HepG2 (cell line): ENCODE results near the gene MT1A. TPM values are rescaled to one million over a fixed set of nuclear protein-coding genes. Genes with fewer than 3 reads are reported as not detected.

Experiments used
- DMAP1 ChIP-seq: IDR thresholded peaks from 2 replicates; pipeline ENCODE4 v1.6.1; 2016
- E2F1 ChIP-seq: sonication (generic); formaldehyde crosslinking; IDR thresholded peaks from 2 replicates; pipeline ENCODE4 v1.5.0; 2020; ENCODE audit warnings: missing genetic modification reagents
- HES4 ChIP-seq: sonication (generic); formaldehyde crosslinking; IDR thresholded peaks from 2 replicates; pipeline ENCODE4 v1.9.0; 2021; ENCODE audit warnings: mild to moderate bottlenecking, missing genetic modification reagents, borderline replicate concordance
- LBX2 ChIP-seq: sonication (generic); formaldehyde crosslinking; IDR thresholded peaks from 2 replicates; pipeline ENCODE4 v1.5.0; 2020; ENCODE audit warnings: missing genetic modification reagents, mild to moderate bottlenecking, borderline replicate concordance
- MYC ChIP-seq: sonication (generic); formaldehyde crosslinking; IDR thresholded peaks from 2 replicates; pipeline ENCODE4 v1.9.0; 2021; ENCODE audit warnings: missing genetic modification reagents, borderline replicate concordance
- RFX3 ChIP-seq: IDR thresholded peaks from 2 replicates; pipeline ENCODE4 v1.6.1; 2016; ENCODE audit warnings: missing biosample characterization, missing genetic modification reagents
- SKI ChIP-seq: fragments of 450-650 bp; IDR thresholded peaks from one replicate; pipeline ENCODE4 v1.6.1; 2018; ENCODE audit warnings: mild to moderate bottlenecking; ENCODE audit not compliant: partially characterized antibody
- TMF1 ChIP-seq: sonication (generic); formaldehyde crosslinking; IDR thresholded peaks from 2 replicates; pipeline ENCODE4 v1.8.1; 2022; ENCODE audit warnings: low read depth, missing genetic modification reagents
- USF2 ChIP-seq, 2 experiments: sonication (generic) in 1 of 2; formaldehyde crosslinking in 1 of 2; IDR thresholded peaks; 2 replicates each; pipeline versions ENCODE4 v1.5.1 to v1.6.1; 2011 to 2020; ENCODE audit warnings: borderline replicate concordance in 1 of 2, low read depth in 1 of 2, low read length in 1 of 2, mild to moderate bottlenecking in 1 of 2, missing genetic modification reagents in 1 of 2, moderate library complexity in 1 of 2
- ZBTB40 ChIP-seq, 2 experiments: fragments of 450-650 bp in 1 of 2; sonication (generic) in 1 of 2; formaldehyde crosslinking in 1 of 2; IDR thresholded peaks; 2 replicates each; pipeline versions ENCODE4 v1.6.1 to v1.8.0; 2016 to 2022; ENCODE audit warnings: antibody characterized with exemption in 1 of 2, mild to moderate bottlenecking in 1 of 2, missing genetic modification reagents in 1 of 2
- ZNF280B ChIP-seq: sonication (generic); formaldehyde crosslinking; IDR thresholded peaks from 2 replicates; pipeline ENCODE4 v1.5.0; 2020; ENCODE audit warnings: missing genetic modification reagents, mild to moderate bottlenecking, borderline replicate concordance
- polyA plus RNA-seq, 8 experiments: library from polyadenylated mRNA; depleted of rRNA in 3 of 8; stranded (reverse) in 7 of 8; unstranded in 1 of 8; fragments of >200 nt; fragmentation: Illumina TruSeq in 4 of 8; extraction: Trizol in 4 of 8; gene quantifications; 2 replicates each; pipeline versions ENCODE4 v1.2.1 to v1.2.3, GENCODE V29; 2011 to 2016; ENCODE audit warnings: low read depth in 4 of 8, missing spikeins in 1 of 8, mixed read lengths in 1 of 8; ENCODE audit not compliant: insufficient read depth in 1 of 8
- total RNA-seq, 5 experiments: library from RNA; depleted of rRNA; stranded (reverse); fragments of >200 nt; fragmentation: Illumina TruSeq; extraction: Trizol; gene quantifications; 2 replicates each; pipeline ENCODE4 v1.2.3, GENCODE V29; 2016; ENCODE audit warnings: low read depth in 1 of 5

MT1A gene
- total and polyA plus RNA-seq, 2 of the 13 experiments (the other 11 are each of a cell fraction or from before 2014, with no cell fraction given), result 8.3 to 10.4 TPM

GRCh38 chr16:56625140-56625942 is 13.1 kb upstream of the MT1A start, which contains the start of gene MT1E (continued):
- TF ChIP-seq MYC (CRISPR knock-in tag), result peak; percentile 55; the same call in 1 of the 2 replicates
- 0 out of 2 replicates have a peak, but pooled peaks have one; percentile 14 for TF ChIP-seq LBX2
- TF ChIP-seq TMF1 (CRISPR knock-in tag), result peak; percentile 36; the same call in 1 of the 2 replicates
- 0 out of 2 replicates have a peak, but pooled peaks have one; percentile 38 for TF ChIP-seq ZNF280B (CRISPR knock-in tag)
- peak; percentile 22; the same call in 1 of the 2 replicates for TF ChIP-seq HES4
- TF ChIP-seq RFX3 (CRISPR knock-in tag), result no peak
- TF ChIP-seq SKI, result no peak
- TF ChIP-seq E2F1 (CRISPR knock-in tag), result no peak
- TF ChIP-seq DMAP1 (CRISPR knock-in tag), result peak; percentile 62; the same call in 1 of the 2 replicates
- no peak for TF ChIP-seq ZBTB40 (IDR thresholded peaks at IDR 0.05)
- TF ChIP-seq ZBTB40 (CRISPR knock-in tag; IDR thresholded peaks at IDR 0.05), result 0 out of 2 replicates have a peak, but pooled peaks have one; percentile 22
- no peak for TF ChIP-seq USF2 (IDR thresholded peaks at IDR 0.05; ENCODE audit: low read depth, low read length)
- no peak; the same call in 1 of the 2 replicates for TF ChIP-seq USF2 (CRISPR knock-in tag; IDR thresholded peaks at IDR 0.05; ENCODE audit: borderline replicate concordance)
